GM21723 (cell line): ENCODE results near the gene TMEM235.

Experiments used
- ATAC-seq: cut with Tn5 transposase; IDR thresholded peaks from one replicate; pipeline ENCODE4 v1.9.1; 2021; ENCODE audit warnings: mild to moderate bottlenecking, moderate library complexity; ENCODE audit not compliant: unreplicated experiment

TMEM235 gene

DNA sequence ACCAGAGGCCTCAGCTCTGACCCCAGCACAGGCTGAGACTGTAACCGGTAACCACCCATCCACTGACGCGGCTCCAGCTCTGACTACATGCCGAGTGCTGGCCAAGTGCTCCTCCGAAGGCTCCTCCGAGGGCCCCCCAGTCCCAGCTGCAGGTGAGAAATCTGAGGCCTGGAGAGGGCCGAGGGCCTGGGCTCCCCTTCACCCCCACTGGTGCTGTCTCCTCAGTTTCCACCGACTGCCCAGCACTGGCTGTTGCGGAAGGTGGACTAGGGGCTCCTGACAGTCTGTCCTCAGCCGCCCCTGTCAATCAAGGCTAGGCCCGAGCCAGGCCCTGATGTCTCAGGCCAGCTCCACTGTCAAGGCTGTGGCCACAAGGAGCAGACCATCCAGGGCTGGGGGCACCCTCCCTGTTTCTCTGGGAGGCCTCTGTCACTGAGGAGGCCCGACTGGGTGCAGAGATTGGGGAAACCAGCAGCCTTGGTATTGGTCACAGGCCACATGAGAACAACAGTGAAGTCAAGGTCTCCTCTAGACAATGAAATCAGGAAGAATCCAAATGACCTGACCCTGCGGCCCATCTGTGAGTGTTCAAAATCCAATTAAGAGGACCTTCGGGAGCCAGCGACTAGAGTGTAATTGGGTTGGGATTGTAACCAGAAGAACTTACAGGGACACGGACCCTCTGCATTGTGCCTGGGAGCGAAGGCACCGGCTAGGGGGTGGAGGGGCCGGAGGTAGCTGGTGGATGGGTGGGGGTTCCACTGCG is 5.1 kb downstream of the TMEM235 start:
- ATAC-seq: no peak

DNA sequence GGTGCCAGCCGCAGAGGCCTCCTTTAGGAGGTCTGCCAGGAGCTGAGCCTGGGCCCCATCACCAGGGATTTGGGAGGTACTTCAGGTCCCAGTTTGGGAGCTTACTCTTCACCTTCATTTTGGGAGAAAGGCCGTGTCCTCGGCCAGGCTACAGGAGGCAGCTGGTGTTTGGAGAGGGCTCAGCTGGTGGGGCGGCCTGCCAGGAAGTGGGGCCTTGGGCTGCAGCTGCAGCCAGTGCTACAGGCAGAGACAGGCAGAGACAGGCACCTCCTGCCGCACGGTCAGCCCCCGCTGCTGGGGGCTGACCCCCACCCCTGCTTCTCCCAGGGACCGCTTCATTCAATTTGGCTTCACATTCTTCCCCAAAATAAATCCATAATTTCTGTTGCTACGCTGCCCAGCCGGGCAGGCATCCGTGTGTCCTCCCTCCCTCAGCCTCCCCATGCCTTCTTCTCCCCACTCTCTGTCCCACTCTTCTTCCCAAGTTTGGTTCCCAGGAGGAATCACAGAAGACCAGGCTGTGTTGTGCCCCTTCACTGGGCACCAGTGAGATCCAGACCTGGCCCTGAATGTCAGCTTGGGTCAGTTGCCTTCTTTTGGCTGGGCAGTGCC is 6.1 kb downstream of the TMEM235 start:
- no peak for ATAC-seq

DNA sequence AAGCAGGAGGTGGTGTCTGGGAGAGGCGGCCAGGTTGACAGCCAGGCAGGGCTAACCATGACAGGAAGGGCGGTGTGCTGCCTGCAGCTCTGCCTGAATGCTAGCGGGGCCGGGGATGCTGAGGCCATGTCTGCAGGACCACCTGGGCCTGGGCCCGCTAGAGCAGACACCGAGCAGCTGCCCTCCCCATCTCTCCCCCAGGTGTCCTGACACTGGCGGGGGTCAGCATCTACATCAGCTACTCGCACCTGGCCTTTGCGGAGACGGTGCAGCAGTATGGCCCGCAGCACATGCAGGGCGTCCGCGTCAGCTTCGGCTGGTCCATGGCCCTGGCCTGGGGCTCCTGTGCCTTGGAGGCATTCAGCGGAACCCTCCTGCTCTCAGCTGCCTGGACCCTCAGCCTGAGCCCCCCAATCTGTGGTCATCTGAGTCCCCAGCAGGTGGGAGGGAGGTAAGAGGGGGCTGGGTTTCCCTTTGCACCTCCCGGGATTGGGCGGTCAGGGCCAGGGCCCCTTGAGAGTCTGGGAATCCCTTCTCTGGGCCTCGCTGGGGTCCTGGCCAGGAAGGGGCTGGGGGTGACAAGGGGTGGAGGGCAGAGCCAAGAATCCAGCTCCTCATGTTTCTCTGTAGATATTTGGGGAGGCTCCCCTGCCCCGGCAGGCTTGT is 7.5 kb downstream of the TMEM235 start:
- no peak for ATAC-seq

DNA sequence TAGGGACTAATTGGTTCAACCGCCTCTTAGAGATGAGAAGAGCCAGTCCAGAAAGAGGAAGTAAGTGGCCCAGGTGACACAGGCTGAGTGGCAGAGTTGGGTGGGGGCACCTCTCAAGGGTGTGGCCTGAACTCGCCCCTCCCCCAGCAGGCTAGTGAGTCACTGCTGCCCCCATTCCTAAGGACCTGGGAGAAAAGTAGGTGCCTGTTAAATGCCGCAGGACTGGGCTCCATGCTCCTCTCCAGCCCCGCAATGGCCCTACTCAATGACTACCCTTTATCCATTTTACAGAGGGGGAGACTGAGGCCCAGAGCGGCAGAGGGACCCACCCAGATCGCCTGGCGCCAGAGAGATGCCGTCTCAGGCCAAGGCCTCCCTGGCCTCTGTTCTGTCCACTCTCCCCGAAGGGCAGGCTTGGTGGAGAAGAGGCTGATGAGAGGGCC is 8.1 kb downstream of the TMEM235 start:
- ATAC-seq: no peak

GRCh38 chr17:78240012-78240655 is 8.7 kb downstream of the TMEM235 start:
- no peak for ATAC-seq

DNA sequence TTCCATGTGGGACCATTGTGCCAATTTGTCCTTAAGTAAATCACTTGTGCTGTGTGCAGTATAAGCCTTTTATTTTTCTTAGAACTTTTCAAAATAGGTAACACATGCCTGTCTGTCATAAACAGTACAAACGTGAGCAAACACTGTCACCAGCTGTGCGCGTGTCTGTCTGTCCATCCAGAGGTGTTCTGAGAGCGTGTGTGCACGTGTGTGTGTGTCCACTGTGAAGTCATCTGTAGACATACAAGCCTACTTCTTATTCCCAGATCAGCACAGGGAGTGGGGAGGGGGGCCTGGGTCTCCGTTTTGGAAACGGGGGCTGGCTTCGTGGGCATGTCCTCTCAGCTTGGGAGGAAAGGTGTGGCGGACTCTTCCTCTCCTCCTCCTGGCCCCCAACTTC is 9.4 kb downstream of the TMEM235 start:
- no peak for ATAC-seq

- no peak for ATAC-seq
Measured at GRCh38 chr17:78241277-78242023, 10.0 kb downstream of the TMEM235 start.

- peak; percentile 46 for ATAC-seq
Measured at GRCh38 chr17:78242024-78242742, 10.8 kb downstream of the TMEM235 start.

DNA sequence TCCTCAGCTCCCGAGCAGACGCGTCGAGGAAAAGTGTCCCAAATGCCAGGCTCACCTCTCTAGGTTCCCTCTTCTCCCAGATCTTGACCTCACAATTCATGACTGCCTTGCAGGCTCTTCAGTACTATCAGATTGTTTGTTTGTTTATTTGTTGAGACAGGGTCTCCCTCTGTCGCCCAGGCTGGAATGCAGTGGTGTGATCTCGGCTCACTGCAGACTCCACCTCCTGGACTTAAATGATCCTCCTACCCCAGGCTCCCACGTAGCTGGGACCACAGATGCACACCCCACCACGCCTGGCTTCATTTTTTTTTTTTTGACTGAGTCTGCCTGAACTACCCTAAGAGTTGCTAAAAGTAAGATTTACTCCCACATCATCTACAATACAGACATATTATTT is 15.9 kb downstream of the TMEM235 start:
- no peak for ATAC-seq

- ATAC-seq: no peak
Measured at GRCh38 chr17:78248051-78248914, 16.9 kb downstream of the TMEM235 start.

DNA sequence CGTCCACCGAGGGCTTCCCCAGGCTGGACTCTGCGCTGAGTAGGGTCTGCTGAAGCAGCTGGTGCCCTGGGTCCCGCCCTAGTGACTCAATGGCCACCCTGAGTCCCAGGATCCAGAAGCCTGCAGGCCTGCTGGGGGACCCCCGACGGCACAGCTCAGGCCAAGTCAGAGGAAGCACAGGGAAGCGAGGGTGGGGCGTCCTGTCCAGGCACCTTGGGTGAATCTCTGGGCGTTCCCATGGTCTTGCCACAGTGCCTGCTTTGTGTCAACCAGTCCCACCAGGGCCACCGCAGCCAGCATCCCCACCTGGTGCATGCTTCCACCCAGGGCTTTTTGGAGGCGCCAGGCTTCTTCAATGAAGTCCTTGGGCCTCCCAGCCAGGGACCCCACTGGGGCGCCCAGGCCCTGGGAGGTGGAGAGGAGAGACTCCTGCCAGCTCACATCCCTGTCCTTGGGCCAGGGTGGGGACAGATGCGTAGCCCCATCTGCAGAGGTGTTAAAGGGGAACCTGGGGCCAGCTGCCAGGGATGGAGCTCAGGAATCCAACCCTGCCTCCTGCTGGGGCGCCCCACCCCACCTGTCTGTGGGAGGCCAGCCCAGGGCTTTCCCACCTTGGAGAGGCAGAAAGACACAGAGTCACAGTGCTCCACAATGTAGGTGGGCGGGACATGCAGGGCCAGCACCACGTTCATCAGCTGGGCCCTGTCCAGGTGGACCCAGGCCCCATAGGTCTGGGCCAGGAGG is 17.8 kb downstream of the TMEM235 start:
- no peak for ATAC-seq

DNA sequence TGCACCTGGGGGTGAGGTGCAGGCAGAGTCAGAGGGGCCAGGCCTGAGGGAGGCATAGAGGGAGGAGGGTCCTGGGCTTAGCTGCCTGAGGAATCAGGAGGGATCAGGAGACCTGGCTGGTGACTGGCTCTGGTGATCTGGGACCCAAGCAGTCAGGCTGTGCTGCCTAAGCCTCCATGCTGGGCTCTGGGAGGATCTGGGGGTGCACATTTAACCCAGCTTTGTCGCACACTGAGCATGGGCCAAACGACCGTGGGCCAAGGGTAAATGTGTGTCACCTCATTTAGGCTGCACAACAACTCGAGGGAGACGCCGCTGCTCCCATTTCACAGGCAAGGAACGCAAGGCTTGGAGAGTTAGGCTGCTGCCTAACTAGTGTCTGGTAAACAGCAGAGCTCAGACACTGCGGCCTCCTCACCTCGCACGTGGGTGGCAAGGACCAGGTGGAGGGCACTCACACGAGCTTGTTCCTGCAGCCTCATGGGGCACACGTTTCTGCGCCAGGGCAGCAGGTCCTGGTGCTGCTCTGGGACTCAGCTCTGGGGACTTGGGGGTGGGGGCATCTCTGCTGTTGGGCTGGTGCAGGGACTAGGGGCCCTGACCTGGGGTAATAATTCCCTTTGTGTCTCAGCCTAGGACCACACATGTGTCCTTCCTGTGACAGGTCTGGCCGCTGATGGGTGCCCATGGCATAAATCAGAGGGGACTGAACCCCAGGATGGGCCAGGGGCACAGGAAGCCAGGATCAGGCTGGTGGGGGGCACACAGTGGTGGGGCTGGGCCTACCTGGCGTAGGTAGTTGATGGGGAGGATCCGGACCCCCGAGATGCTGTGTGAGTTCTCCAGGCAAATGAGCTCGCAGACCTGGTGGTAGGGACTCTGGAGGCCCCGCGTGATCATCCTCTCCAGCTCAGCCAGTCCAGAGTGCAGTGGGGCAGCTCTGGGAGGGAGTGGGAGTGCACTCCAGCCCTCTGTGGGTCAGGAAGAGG is 18.7 kb downstream of the TMEM235 start:
- ATAC-seq: no peak

DNA sequence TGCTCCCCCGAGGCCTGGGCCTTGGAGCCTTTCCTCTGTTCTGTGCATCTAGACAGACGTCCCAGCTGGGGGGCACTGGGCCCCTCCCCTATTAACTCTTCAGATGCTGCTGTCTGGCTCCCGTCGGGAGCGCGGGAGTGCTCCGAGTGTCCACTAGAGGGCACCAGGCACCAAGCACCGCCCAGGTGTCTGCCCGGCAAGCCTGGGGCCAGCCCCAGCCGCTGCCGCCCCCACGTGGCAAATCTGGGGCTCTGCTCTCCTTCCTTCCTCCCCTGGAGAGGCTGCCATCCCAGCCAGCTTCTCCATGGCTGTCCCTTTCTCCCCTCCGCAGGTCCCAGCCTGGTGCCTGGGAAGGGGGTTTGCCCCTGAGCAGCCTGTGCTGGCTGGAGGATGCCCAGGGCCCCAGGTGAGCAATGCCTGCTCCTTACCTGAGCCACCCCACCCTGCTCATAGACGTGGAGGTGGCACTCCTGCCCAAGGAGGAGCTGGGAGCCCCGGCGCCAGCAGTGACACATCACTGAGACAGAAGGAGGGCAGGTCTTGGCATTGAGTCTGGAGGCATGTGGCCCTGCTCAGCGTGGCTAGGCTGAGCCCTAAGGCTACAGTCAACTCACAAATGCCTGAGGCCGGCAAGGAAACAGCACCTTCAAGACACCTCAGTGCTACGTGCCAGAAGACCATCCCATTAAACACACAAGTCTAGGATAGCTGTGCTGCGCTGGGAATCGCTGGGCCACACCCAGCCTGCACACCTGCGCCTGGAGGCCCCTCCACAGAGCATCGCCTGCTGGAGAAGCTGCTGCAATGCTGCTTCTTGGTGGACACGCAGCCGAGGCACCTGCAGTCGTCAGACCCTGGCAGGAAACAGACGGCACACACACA is 19.7 kb downstream of the TMEM235 start:
- ATAC-seq: peak; percentile 40

DNA sequence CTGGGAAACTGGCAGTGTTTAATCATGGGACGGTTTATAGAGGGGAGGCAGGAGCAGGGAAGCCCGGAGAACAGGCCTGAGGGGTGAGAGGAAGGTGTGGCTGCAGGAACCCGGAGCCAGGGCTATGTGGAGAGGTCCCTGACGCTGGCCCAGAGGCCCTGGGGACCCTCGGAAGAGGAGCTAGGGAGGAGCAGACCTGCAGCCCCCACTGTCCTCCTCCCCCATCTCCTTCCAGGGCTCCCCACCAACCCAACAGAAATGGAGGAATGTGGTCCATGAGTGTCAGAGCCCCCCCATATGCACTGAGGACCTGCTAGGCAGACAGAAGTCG is 20.3 kb downstream of the TMEM235 start:
- ATAC-seq: no peak

GRCh38 chr17:78252111-78252634 is 20.7 kb downstream of the TMEM235 start:
- no peak for ATAC-seq
